NOMO-1 treated with dmso at 0.1 percent for 144 hours (cell line): ENCODE results near the gene ATP12A.

Experiments used
- DNase-seq: peaks from one replicate; lab custom pipeline; 2025; ENCODE audit not compliant: unreplicated experiment; lab: John Stamatoyannopoulos, UW

Gene ATP12A

DNA sequence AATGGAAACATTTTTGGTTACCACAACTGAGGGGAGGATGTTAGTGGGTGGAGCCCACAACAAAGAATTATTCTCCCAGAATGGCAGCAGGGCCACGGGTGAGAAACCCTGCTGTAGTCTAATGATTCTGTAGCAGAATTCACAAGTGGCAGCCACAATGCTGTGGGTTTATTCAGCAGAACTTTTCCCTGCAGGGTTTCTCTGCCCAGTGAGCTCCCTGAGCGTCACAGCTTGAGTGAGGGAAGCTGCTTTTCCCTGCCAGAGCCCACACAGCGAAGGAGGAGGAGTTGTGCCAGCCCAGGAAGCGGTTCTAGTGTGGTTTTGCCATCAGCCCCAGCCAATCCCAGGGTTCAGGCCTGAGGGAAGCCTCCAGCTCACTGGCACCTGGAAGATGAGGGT, 4.4 kb downstream of the ATP12A start:
- no peak for DNase-seq

DNA sequence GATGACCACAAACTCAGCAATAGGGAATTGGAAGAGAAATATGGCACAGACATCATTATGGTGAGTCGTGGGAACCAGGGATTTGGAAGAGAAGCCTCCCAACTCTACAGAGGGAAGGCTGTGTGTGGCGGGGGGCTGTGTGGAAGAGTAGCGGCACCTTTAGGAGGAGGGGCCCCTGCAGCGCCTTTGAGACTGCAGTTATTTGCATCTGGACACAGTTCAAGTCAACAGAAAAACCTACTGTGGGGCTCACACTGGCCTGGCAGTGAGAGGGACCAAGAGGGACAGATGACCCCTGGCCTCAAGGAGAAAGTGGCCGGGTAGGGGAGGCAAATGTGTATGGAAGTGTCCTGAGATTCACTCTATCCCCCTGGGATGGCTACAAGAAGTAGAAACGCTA, 5.1 kb downstream of the ATP12A start:
- DNase-seq = no peak

DNA sequence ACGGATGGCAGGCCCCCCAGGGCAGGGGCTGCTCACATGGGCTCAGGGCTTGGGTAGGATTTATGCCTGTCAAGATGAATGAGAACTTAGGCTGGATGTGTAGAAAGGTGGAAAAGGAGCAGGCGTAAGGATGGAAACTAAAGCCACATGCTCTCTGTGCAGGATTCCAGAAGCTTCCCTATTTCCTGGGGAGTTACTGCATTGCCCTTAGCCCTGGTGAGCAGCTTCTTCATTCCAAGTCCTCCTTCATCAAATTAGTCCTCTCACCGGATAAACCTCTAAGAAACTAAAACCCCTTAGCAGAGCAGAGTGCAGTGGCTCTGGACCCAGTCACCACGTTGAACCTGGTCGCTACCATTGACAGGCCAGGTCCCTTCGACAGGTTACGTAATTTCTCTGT, 7.4 kb downstream of the ATP12A start:
- no peak for DNase-seq

DNA sequence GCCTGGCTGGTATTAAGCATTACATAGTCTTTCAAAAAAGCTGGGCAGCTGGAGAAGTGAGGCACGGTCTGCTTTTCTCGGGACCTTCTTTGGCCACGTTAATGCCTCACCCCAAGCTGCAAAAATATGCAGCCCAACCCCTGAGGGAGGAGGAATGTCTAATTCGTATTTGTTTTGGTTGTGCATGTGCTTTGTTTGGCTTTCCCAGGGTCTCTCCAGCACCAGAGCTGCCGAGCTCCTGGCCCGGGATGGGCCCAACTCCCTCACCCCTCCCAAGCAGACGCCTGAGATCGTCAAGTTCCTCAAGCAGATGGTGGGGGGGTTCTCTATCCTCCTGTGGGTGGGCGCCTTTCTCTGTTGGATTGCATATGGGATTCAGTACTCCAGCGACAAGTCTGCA, 7.9 kb downstream of the ATP12A start:
- DNase-seq = no peak

DNA sequence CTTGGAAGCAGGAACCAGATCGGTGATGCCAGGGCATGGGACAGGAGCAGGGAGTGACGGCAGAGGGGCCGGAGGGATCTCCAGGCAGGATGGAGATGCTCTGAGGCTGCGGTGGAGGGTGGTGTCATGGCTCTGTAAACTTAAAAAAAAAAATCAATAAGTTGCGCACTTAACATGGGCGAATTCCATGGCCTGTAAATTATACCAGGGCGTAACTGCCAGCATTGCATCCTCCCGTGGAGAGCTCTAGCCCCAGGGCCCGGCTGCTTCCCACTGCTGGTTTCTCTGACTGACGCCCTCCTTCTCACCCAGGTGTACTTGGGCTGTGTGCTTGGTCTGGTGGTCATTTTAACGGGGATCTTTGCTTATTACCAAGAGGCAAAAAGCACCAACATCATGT, 8.7 kb downstream of the ATP12A start:
- DNase-seq = no peak

DNA sequence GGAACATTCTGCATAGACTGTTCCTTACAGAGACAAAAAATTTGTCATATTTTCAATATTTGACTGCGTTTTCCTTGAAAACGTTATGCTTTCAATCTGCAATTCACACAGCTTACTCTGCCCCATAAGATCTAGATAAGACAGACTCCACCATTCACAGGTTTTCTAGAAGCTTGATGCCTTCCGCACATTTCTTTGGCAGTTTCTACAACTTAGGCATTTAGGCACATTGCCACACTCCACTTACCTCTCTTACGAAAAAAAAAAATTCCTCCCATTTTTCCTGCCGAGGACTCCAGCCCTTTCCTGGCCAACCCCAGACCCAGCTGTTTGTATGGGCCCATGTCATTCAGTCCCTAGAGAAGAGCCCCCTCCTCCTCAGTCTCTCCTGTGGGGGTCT, 11.2 kb downstream of the ATP12A start:
- DNase-seq = no peak

DNA sequence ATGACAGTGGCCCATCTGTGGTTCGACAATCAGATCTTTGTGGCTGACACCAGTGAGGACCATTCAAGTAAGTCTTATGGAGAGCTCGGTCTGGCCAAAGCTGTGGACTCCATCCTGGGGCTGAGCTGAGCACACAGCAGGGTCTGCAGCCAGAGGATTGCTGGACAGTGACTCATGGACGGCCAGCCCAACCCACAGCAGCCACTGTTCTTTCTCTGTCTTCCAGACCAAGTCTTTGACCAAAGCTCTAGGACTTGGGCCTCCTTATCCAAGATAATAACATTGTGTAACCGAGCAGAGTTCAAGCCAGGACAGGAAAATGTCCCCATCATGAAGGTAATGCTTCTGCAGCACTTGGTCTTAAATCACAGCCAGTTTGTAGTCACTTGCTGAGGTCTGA, 12.4 kb downstream of the ATP12A start:
- no peak for DNase-seq

DNA sequence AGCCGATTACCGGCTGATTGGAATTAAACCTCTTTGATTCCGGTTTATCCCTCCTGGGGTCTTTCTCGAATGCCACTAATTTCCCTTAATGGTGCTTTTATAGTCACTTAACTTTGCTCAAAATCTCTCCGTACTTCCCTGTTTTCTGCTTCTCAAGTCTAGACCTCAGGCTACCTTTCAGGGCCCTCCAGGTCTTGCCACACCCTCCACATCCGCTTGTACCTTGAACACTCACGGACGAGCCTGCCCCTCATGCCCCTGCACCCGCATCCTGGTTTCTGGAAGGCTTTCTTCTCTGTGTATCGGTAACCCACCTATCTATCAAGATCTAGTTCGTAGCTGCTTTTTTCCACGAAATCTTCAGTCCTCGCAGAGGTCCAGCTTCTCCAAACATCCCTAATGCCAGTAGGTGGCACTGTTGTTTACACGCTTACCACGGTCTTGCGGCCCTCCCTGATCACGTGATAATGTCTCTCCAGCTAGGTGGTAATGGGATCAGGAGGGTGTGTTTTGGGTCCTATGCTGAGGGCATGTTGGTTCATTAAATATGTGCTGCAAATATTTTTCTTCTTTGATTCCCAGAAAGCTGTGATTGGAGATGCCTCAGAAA, 13.8 kb downstream of the ATP12A start:
- DNase-seq = peak; percentile 45

DNA sequence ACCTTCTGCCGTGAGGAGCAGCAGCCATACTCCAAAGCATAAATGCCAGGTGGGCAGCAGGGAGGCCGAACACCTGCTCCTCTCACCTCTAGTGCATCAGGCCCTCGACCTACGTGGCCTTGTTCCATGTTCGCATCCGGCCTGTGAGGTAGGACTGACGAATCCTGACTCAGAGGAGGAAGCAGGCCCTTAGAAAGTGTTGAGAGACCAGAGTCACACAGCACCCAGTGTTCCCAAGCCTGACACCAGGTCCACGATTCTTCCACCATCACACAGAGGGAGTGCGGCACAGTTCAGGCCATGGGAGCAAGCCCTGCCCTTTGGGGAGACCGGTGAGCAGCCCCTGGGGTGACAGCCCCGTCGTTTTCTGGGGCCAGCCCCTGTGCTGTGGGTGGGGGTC, 14.7 kb downstream of the ATP12A start:
- DNase-seq = no peak

DNA sequence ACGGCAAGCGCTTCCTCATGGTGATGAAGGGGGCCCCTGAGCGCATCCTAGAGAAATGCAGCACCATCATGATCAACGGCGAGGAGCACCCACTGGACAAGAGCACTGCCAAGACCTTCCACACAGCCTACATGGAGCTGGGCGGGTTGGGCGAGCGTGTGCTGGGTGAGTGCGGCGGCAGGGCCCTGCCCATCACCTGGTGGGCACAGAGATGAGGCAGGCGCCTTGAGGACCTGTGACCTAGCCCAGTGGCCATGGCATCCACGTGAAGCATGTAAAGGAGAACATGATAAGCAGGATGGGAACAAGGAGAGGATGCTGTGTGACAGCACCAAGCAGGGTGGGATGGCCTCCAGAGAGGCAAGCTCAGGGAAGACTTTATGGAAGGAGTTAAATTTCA, 18.5 kb downstream of the ATP12A start:
- no peak for DNase-seq

DNA sequence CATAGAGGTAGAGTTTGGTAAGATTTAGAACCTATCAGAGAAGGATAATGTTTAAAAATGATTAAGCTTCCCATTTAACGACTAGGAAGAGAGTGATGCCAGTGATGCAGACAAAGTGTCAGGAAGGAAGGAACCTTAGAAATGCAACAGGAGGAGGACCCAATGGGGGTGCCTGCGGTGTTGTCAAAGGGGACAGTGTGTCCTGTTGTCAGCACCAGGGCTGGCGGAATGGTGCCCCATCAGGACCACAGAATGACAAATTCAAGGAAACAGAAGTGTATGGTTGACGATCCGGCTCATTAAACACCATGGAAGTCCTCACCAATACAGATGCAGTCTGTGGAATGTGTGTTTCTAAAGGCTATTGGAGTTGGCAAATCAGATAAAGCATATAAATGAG, 19.3 kb downstream of the ATP12A start:
- no peak for DNase-seq

DNA sequence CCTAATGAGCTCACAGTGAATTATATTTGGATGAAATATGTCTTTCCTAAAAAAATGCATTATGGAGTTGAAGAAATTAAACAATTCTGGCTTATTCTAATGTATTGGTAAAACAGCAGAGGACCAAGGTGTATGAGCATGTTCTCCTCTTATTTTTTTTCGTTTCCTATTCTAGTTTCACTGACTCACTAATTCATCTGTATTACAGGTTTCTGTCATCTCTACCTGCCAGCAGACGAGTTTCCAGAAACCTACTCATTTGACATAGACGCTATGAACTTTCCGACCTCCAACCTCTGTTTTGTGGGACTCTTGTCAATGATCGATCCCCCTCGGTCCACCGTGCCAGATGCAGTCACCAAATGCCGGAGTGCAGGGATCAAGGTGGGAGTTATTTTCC, 20.3 kb downstream of the ATP12A start:
- no peak for DNase-seq

DNA sequence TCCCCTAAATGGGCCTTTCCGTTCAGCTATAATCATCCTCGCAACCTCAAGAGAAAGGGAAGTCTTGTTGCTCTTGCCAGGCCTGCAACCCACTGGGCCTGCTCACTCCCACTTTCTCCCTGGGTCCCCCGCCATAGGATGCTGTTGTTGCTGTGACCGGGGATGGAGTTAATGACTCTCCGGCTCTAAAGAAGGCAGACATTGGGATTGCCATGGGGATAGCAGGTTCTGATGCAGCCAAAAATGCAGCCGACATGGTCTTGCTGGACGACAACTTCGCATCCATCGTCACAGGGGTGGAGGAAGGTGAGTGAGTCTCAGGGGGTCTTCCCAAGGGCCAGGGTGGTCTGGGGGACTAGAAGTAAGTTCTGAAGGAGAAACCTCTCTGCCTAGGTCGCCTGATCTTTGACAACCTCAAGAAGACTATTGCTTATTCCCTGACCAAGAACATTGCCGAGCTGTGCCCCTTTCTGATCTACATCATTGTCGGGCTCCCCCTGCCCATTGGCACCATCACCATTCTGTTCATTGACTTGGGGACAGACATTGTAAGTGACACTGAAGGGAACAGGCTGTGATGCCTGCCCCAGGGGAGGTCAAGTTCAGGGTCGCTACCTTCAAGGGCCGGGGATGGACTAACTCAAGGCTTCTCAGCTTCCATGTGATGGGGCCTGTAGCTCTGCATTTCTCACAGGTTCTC, 26.8 kb downstream of the ATP12A start:
- DNase-seq = no peak

DNA sequence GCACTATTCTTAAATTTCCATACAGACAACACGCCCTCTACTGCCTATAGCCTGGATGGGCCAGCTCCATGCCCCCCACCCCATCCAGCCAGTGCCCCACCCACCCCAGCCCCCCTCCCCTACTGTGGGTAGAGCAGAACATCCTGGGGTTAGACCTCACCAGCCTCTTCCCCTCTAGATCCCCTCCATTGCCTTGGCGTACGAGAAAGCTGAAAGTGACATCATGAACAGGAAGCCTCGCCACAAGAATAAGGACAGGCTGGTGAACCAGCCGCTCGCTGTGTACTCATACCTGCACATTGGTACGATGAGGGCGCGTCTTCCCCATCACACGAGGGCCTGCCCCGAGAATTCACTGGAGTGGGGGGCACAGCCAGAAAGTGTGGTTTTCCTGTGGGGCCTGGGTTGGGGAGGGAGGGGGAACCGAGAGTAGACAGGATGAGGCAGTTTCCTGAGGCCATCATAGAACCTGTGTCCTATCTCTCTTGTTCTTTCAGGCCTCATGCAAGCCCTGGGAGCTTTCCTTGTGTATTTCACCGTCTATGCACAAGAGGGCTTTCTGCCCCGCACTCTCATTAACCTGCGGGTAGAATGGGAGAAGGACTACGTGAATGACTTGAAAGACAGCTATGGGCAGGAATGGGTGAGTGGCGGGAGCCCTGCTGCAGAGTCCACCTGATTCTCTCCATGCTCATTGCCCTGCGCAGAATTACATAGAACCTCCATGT, 29.1 kb downstream of the ATP12A start:
- DNase-seq = peak; percentile 13

DNA sequence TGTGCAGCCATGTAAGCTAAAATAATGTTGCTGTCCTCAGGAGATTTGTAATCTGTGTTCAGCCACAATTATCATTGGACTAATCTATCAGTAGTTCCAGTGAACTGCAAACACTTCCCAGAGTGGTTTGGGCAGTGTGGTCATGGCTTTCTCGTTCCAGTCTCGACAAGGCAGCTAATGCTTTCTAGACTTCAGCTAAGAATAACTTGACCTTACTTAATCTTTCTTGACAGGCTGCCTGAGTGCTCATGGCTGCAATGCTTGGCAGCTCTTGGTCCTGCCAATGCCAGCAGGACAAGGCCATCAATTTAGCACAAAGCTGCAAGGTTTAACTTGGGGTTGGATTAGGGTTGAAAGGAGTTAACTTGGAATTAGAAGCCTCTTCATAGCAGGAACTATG, 32.8 kb downstream of the ATP12A start:
- no peak for DNase-seq

DNA sequence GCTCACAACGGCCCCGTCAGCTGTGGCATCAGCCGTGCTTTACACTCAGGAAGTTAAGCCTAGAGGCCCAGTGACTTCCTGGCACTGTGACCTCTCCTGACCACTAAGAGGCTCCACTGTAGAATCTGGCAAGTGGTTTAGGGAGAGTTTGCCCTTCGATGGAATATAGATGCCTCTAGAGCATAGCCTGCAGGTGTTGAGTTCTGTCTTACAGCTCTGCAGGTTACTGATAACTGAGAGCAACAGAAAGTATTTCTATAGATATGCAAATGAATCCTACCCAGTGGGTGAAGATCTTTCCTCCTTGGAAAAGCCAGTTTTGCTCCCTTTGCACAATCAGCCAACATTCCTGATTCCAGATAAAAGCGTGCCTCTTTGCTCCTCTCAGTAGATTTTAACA, 35.8 kb downstream of the ATP12A start:
- no peak for DNase-seq

DNA sequence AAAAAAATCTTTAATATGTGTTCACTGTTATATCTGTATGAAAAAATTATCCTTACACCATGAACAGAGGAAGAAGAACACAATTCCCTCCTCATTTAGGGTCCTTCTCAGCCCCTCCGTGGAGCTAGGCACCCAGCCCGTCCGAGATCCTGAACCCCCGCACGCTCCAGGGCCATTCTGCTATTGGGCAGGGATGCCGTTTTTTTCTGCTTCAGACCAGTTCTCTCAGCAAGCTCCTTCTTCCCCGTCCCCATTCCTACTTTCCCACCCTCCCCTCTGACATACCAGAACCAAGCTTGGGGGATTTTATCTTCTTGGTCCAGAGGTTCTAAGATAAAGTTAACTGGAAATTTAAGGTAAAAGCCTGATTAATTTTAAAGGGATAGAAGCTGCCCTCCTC, 36.2 kb downstream of the ATP12A start:
- no peak for DNase-seq

DNA sequence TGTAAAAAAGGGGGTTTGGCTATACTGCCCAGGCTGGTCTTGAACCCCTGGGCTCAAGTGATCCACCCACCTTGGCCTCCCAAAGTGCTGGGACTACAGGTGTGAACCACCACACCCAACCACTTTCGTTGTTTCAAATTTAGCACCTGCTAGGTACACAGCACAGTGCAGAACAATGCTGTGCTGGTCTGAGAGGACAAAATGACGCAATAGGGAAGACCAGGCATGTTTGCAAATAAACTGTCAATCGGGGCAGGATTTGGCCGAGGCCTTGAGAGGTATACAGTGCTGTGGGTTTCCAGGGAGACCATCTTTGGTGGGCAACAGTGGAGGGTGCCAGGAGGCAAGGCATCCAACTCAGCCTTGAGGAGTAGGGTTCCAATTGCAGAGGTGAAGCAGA, 37.0 kb downstream of the ATP12A start:
- no peak for DNase-seq

DNA sequence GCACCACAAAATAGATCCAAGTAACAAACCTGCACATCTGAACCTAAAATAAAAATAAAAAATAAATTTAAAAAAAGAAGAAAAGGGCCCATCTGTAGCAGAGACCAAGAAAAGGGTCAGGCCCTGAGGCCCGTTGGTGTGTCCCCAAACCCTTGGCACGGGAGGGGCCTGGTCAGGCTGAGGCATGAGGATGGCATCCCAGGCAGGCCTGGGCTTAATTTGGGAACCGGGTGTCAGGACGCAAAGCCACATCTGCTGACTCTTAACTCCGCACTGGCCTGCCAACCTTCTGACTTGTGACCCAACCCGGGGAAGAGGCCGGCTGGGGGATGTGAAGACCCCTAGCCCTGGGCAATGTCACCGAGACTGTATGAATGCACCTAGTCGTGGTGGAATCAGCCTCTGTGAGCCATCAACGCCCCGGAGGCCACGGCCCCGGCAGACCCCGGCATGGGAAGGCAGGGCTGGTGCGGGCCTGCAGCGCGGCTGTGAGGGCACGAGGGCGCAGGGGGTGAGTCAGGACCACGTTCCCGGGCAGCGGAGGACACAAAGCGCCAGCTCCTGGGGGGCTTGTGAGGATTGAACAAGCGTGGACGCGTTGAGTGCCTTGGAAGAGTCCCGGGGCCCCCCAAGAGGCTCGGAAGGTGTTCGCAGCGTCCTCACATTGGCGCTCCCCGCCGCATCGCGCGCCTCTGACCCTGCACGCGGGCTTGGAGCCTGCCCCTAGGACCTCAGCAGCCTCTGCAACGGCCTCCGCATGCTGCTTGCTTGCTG, 38.2 kb downstream of the ATP12A start:
- no peak for DNase-seq

DNA sequence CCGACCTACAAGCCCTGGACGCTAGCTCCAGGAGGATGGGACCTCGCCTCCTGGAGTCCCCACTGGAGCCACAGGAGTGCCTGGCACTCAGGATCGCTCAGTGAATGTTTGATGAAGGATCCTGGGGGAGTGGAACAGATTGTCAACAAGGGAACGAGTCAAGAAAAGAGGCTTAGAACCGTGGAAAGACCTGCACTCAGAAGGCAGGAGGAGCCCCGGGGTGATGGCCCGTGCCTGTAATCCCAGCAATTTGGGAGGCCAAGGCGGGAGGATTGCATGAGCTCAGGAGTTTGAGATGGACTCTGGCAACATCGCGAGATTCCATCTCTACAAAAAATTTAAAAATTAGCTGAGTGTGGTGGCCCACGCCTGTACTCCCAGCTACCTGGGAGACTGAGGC, 38.9 kb downstream of the ATP12A start:
- no peak for DNase-seq

DNA sequence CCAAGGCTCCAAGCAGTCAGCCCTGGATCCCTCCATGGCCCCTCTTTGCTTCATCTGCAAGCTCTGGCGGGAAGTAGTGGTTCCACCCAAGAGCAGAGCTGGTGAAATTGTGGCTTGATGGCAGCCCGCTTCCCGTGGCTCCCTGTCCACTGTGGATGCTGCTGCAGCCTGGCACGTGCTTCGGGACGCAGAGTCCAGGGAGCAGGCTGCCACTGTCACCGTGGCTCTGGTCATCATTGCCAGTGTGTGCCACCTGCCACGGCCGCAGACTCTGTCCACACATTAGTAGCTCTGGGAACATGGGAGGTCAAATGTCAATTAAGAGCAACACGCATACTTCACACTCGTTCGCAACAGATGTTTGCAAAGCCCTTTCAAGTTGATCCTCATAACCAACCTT, 43.0 kb downstream of the ATP12A start:
- DNase-seq = no peak

DNA sequence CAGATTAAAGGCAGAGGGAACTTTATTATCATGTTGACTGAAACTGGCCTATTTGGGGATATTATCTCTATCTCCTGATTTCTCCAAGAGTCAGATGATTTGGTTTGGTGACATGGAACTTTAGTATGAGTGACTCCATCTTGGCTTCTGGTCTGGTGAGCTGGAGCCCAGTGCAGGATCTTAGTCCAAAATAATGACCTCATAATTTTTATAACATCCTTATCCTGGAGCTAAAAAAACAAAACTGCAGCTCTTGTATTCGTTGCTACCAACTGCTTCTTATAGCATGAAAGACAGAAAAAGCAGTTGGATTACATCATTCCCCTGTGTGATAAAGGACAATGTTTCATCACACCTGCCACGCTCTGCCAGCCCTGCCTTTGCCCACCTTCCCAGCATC, 44.5 kb downstream of the ATP12A start:
- no peak for DNase-seq
